HepG2 (cell line): ENCODE results near the gene CDKN2AIP. TPM values are rescaled to one million over a fixed set of nuclear protein-coding genes. Genes with fewer than 3 reads are reported as not detected.

Experiments used
- ATAD3A ChIP-seq: sonication (generic); formaldehyde crosslinking; IDR thresholded peaks from 2 replicates; pipeline ENCODE4 v1.4.0; 2020; ENCODE audit warnings: missing genetic modification reagents
- CAMTA2 ChIP-seq: sonication (generic); formaldehyde crosslinking; IDR thresholded peaks from 2 replicates; pipeline ENCODE4 v1.4.0; 2020; ENCODE audit warnings: mild to moderate bottlenecking, missing genetic modification reagents, borderline replicate concordance
- CEBPB ChIP-seq: IDR thresholded peaks from 2 replicates; pipeline ENCODE4 v1.6.1; 2011; ENCODE audit warnings: low read depth, low read length, improper control_type of control experiment, borderline replicate concordance
- CREM ChIP-seq, 2 experiments: sonication (generic) in 1 of 2; formaldehyde crosslinking in 1 of 2; IDR thresholded peaks; 2 replicates each; pipeline versions ENCODE4 v1.4.0 to v1.6.1; 2016 to 2020; ENCODE audit warnings: antibody characterized with exemption in 1 of 2, mild to moderate bottlenecking in 1 of 2, missing genetic modification reagents in 1 of 2
- GMEB2 ChIP-seq: IDR thresholded peaks from 2 replicates; pipeline ENCODE4 v1.6.1; 2016; ENCODE audit warnings: missing biosample characterization, missing genetic modification reagents, low read depth
- HDAC2 ChIP-seq: sonication (generic); formaldehyde crosslinking; IDR thresholded peaks from 2 replicates; pipeline ENCODE4 v1.4.0; 2020; ENCODE audit warnings: missing genetic modification reagents
- MAF1 ChIP-seq: sonication (generic); formaldehyde crosslinking; IDR thresholded peaks from 2 replicates; pipeline ENCODE4 v1.5.0; 2020; ENCODE audit warnings: missing genetic modification reagents, borderline replicate concordance
- MED1 ChIP-seq: sonication (generic); formaldehyde crosslinking; IDR thresholded peaks from 2 replicates; pipeline ENCODE4 v1.4.0; 2020; ENCODE audit warnings: missing genetic modification reagents
- MTERF4 ChIP-seq: sonication (generic); formaldehyde crosslinking; IDR thresholded peaks from 2 replicates; pipeline ENCODE4 v1.8.0; 2023; ENCODE audit warnings: mild to moderate bottlenecking, missing genetic modification reagents
- POLR2A ChIP-seq, 2 experiments: IDR thresholded peaks; 2 replicates each; pipeline ENCODE4 v1.6.1; 2011; ENCODE audit warnings: low read depth in 2 of 2, low read length in 2 of 2, mild to moderate bottlenecking in 1 of 2, moderate library complexity in 1 of 2; ENCODE audit not compliant: insufficient read depth in 1 of 2
- SMAD3 ChIP-seq: sonication (generic); formaldehyde crosslinking; IDR thresholded peaks from 2 replicates; pipeline ENCODE4 v1.4.0; 2020; ENCODE audit warnings: missing genetic modification reagents
- TCF12 ChIP-seq, 2 experiments: fragments of 450-650 bp in 1 of 2; sonication (generic) in 1 of 2; formaldehyde crosslinking in 1 of 2; IDR thresholded peaks; 2 replicates each; pipeline versions ENCODE4 v1.6.1 to v1.8.0; 2017 to 2022; ENCODE audit warnings: antibody characterized with exemption in 1 of 2, mild to moderate bottlenecking in 1 of 2, missing genetic modification reagents in 1 of 2, moderate library complexity in 1 of 2
- TSC22D2 ChIP-seq: sonication (generic); formaldehyde crosslinking; IDR thresholded peaks from 2 replicates; pipeline ENCODE4 v1.5.1; 2020; ENCODE audit warnings: missing genetic modification reagents, mild to moderate bottlenecking, borderline replicate concordance
- XBP1 ChIP-seq: sonication (generic); formaldehyde crosslinking; IDR thresholded peaks from 2 replicates; pipeline ENCODE4 v1.5.0; 2020; ENCODE audit warnings: missing genetic modification reagents
- ZNF121 ChIP-seq: sonication (generic); formaldehyde crosslinking; IDR thresholded peaks from 2 replicates; pipeline ENCODE4 v1.5.0; 2020; ENCODE audit warnings: mild to moderate bottlenecking, missing genetic modification reagents
- ZNF234 ChIP-seq: sonication (generic); formaldehyde crosslinking; conservative IDR thresholded peaks from 2 replicates; pipeline ENCODE4 v1.5.1; 2020; ENCODE audit warnings: mild to moderate bottlenecking, missing genetic modification reagents
- ZNF24 ChIP-seq: fragments of 450-650 bp; IDR thresholded peaks from 2 replicates; pipeline ENCODE4 v1.6.1; 2017; ENCODE audit warnings: antibody characterized with exemption, mild to moderate bottlenecking
- polyA plus RNA-seq, 8 experiments: library from polyadenylated mRNA; depleted of rRNA in 3 of 8; stranded (reverse) in 7 of 8; unstranded in 1 of 8; fragments of >200 nt; fragmentation: Illumina TruSeq in 4 of 8; extraction: Trizol in 4 of 8; gene quantifications; 2 replicates each; pipeline versions ENCODE4 v1.2.1 to v1.2.3, GENCODE V29; 2011 to 2016; ENCODE audit warnings: low read depth in 4 of 8, missing spikeins in 1 of 8, mixed read lengths in 1 of 8; ENCODE audit not compliant: insufficient read depth in 1 of 8
- total RNA-seq, 5 experiments: library from RNA; depleted of rRNA; stranded (reverse); fragments of >200 nt; fragmentation: Illumina TruSeq; extraction: Trizol; gene quantifications; 2 replicates each; pipeline ENCODE4 v1.2.3, GENCODE V29; 2016; ENCODE audit warnings: low read depth in 1 of 5
- TF ChIP-seq, protein P1 (sequence below): sonication (generic); formaldehyde crosslinking; IDR thresholded peaks from 2 replicates; pipeline ENCODE4 v1.4.0; 2020; ENCODE audit warnings: missing genetic modification reagents, borderline replicate concordance
- TF ChIP-seq, protein P2 (sequence below): sonication (generic); formaldehyde crosslinking; IDR thresholded peaks from 2 replicates; pipeline ENCODE4 v1.4.0; 2020; ENCODE audit warnings: missing genetic modification reagents
- TF ChIP-seq, protein P3 (sequence below): sonication (generic); formaldehyde crosslinking; IDR thresholded peaks from 2 replicates; pipeline ENCODE4 v1.4.0; 2020; ENCODE audit warnings: mild to moderate bottlenecking, missing genetic modification reagents, borderline replicate concordance

The CDKN2AIP gene
- total and polyA plus RNA-seq, 2 of the 13 experiments (the other 11 are each of a cell fraction or from before 2014, with no cell fraction given), result 17.0 to 18.7 TPM

GRCh38 chr4:183444214-183445096 is at the start of gene CDKN2AIP (continued):
- TF ChIP-seq GMEB2 (CRISPR knock-in tag) (peak; percentile 85), HDAC2 (CRISPR knock-in tag) (peak; percentile 53), MAF1 (peak; percentile 39; the same call in 1 of the 2 replicates), ATAD3A (CRISPR knock-in tag) (no peak), TSC22D2 (no peak), ZNF121 (CRISPR knock-in tag) (peak; percentile 70), ZNF24 (no peak), POLR2A (IDR thresholded peaks at IDR 0.05; ENCODE audit: insufficient read depth in 1 of 2, low read depth in 2 of 2, low read length in 2 of 2) (peak; percentile 81 to 89), XBP1 (no peak), CREM (IDR thresholded peaks at IDR 0.05) (no peak), CREM (CRISPR knock-in tag; IDR thresholded peaks at IDR 0.05) (no peak), SMAD3 (CRISPR knock-in tag) (0 out of 2 replicates have a peak, but pooled peaks have one; percentile 60), CEBPB (no peak), MTERF4 (peak; percentile 80), ZNF234 (CRISPR knock-in tag) (peak; percentile 14; the same call in 1 of the 2 replicates), TCF12 (IDR thresholded peaks at IDR 0.05) (no peak), TCF12 (CRISPR knock-in tag; IDR thresholded peaks at IDR 0.05) (peak; percentile 82; the same call in 1 of the 2 replicates), CAMTA2 (CRISPR knock-in tag) (no peak), MED1 (CRISPR knock-in tag) (no peak; the same call in none of the 2 replicates)
- TF ChIP-seq, protein P1, sequence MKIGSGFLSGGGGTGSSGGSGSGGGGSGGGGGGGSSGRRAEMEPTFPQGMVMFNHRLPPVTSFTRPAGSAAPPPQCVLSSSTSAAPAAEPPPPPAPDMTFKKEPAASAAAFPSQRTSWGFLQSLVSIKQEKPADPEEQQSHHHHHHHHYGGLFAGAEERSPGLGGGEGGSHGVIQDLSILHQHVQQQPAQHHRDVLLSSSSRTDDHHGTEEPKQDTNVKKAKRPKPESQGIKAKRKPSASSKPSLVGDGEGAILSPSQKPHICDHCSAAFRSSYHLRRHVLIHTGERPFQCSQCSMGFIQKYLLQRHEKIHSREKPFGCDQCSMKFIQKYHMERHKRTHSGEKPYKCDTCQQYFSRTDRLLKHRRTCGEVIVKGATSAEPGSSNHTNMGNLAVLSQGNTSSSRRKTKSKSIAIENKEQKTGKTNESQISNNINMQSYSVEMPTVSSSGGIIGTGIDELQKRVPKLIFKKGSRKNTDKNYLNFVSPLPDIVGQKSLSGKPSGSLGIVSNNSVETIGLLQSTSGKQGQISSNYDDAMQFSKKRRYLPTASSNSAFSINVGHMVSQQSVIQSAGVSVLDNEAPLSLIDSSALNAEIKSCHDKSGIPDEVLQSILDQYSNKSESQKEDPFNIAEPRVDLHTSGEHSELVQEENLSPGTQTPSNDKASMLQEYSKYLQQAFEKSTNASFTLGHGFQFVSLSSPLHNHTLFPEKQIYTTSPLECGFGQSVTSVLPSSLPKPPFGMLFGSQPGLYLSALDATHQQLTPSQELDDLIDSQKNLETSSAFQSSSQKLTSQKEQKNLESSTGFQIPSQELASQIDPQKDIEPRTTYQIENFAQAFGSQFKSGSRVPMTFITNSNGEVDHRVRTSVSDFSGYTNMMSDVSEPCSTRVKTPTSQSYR (CRISPR knock-in tag), result peak; percentile 47; the same call in 1 of the 2 replicates
- TF ChIP-seq, protein P2, sequence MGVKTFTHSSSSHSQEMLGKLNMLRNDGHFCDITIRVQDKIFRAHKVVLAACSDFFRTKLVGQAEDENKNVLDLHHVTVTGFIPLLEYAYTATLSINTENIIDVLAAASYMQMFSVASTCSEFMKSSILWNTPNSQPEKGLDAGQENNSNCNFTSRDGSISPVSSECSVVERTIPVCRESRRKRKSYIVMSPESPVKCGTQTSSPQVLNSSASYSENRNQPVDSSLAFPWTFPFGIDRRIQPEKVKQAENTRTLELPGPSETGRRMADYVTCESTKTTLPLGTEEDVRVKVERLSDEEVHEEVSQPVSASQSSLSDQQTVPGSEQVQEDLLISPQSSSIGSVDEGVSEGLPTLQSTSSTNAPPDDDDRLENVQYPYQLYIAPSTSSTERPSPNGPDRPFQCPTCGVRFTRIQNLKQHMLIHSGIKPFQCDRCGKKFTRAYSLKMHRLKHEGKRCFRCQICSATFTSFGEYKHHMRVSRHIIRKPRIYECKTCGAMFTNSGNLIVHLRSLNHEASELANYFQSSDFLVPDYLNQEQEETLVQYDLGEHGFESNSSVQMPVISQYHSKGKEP (CRISPR knock-in tag), result no peak
- TF ChIP-seq, protein P3, sequence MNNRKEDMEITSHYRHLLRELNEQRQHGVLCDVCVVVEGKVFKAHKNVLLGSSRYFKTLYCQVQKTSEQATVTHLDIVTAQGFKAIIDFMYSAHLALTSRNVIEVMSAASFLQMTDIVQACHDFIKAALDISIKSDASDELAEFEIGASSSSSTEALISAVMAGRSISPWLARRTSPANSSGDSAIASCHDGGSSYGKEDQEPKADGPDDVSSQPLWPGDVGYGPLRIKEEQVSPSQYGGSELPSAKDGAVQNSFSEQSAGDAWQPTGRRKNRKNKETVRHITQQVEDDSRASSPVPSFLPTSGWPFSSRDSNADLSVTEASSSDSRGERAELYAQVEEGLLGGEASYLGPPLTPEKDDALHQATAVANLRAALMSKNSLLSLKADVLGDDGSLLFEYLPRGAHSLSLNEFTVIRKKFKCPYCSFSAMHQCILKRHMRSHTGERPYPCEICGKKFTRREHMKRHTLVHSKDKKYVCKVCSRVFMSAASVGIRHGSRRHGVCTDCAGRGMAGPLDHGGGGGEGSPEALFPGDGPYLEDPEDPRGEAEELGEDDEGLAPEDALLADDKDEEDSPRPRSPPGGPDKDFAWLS (CRISPR knock-in tag), result 0 out of 2 replicates have a peak, but pooled peaks have one; percentile 18
